Measurements from ENCODE around the gene VASH1.
"Not testable (repeated sequence)": the region's sequence is repeated elsewhere in the genome, so short reads cannot be mapped to it uniquely, and the experiment has no call there.

The VASH1 gene

GRCh38 chr14:76761136-76761959 is at the start of gene VASH1:
TSS of gene VASH1 (plus strand) at chr14:76761468. CDS start at chr14:76762822, 1,354 bp downstream.
- peak in 41 of 42 donors; percentile 36 to 91 (median 84) for DNase-seq
- intact Hi-C loops (cut with DNase I) = loop anchor here (5.0 kb wide), 1 partner anchor 51 kb away; the partner anchor contains the start of gene ANGEL1

- peak in 1 of 42 donors; percentile 42 for DNase-seq
- intact Hi-C loops (cut with DNase I) = no loop called here
These were observed 48.1 kb upstream of the VASH1 start for GRCh38 chr14:76713121-76713520.

- intact Hi-C loops (cut with DNase I) = no loop called here
These were observed 46.8 kb upstream of the VASH1 start for GRCh38 chr14:76714470-76714869.

DNA sequence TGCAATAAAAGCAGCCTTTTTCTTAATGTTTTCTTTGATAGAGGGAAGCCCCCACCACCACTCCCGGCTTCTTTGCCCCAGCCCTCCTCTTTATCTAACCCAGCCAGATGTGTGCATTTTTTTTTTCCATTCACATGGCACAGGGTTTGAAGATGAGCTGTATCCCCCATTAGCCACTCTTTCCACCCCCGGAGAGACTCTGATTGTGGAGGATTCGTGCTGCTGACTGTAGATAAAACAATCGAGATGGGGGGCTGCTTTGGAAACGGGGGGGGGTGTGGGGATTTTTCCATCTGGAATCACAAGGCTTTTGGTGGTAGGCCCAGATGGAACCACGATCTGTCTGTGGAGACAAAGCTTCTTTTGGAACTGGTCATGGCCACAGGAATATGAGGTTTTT is 46.2 kb upstream of the VASH1 start:
- intact Hi-C loops (cut with DNase I) = no loop called here
- no peak for DNase-seq

More at GRCh38 chr14:76714470-76714869, 46.8 kb upstream of the VASH1 start:
- peak in 1 of 42 donors; percentile 8 for DNase-seq

- intact Hi-C loops (cut with DNase I) = no loop called here
- peak in 1 of 42 donors; percentile 31 for DNase-seq
These were observed 45.7 kb upstream of the VASH1 start for GRCh38 chr14:76715511-76716081.

- DNase-seq = peak in 1 of 42 donors; percentile 12
- intact Hi-C loops (cut with DNase I) = no loop called here
These were observed 45.0 kb upstream of the VASH1 start for GRCh38 chr14:76716285-76716684.

DNA sequence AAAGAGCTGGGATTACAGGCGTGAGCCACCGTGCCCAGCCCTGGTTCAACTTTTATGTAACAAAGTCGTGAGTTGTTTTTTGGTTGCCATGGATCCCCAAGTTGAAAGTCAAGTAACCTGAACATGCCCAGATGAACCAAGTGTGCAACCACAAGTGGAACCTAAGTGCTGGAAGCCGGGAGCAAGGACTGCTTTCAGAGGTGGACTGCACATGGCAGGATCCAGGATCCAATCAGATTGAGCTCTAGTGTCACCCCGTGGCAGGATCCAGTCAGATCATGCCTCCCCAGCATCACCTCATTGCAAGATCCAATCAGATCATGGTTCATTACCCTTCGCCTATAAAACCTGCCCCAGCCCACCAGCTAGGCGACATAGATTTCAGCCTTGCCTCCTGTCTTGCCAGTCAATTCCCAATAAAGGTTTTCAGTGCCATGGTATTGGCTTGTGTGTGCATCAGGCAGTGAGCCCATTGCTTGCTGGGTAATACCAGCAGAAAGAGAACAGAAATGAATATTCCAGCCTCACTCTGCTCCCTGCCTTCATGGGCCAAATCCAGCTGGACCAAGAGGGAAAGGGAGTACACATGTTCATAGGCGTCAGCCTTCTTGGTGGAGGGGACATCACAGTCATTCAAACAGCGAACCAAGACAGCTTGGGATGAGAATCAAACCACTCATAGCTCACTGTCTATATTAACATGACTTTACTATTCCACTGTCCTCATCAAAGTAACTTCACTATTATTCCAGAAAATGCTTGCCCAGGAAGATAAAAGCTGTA is 43.6 kb upstream of the VASH1 start:
- no peak for DNase-seq
- intact Hi-C loops (cut with DNase I) = no loop called here

- no peak for DNase-seq
- intact Hi-C loops (cut with DNase I) = no loop called here
These were observed 42.8 kb upstream of the VASH1 start for GRCh38 chr14:76718306-76719040.

DNA sequence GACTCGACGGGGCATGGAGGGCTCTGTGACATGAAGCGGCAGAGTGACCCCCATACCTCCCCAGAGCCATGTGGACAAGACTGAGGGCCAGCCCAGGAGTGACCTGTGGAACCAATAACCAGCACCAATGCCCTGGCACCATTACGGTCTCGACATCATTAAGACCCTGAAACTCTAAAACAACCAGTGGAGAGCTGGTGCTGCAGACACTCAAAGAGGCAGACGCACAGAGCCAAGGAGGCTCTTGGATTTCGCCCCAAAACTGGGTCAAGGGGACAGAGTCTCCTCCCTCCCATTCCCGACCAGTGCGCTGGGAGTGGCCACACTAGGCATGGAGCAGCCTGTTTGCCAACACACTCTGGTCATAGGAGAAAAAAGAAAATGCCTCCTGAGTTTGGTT is 41.6 kb upstream of the VASH1 start:
- no peak for DNase-seq
- intact Hi-C loops (cut with DNase I) = no loop called here

- intact Hi-C loops (cut with DNase I) = no loop called here
- DNase-seq = peak in 25 of 42 donors; percentile 11 to 60 (median 35)
These were observed 40.9 kb upstream of the VASH1 start for GRCh38 chr14:76720382-76720813.

- intact Hi-C loops (cut with DNase I); DNase-seq: not testable (repeated sequence)
These were observed 39.8 kb upstream of the VASH1 start for GRCh38 chr14:76721506-76721905.

DNA sequence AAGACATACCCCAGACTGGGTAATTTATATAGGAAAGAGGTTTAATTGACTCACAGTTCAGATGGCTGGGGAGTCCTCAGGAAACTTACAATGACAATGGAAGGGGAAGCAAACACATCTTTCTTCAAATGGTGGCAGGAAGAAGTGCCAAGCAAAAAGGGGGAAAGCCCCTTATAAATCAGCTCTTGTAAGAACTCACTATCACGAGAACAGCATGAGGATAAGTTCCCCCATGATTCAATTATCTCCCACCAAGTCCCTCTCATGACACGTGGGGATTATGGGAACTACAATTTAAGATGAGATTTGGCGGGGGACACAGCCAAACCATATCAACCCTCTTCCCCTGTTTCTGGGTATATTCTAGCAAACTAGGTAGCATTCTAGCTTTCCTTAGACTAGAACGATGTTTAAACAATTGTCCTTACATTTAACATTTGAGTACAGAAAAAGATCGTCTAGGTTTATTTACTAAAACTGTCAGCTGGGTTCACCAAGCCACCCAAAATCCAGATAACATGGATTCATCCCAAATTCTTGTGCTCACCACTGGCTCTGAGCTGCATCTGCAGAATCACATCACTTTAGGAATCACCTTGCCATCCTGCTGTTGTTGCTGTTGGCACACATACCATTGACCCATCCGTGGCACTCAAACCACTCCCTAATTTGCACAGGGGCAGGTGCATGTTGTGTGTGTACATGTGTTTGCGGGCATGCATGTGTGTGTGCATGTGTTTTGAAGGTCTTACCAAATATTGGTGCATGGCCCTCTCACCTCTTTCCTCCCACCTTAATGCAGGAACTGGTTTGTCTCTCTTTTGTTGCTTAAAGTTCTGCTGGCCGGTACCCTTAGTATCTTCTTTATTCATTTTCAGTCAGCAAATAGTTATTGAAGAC is 36.4 kb upstream of the VASH1 start:
- no peak for DNase-seq
- intact Hi-C loops (cut with DNase I) = no loop called here

DNA sequence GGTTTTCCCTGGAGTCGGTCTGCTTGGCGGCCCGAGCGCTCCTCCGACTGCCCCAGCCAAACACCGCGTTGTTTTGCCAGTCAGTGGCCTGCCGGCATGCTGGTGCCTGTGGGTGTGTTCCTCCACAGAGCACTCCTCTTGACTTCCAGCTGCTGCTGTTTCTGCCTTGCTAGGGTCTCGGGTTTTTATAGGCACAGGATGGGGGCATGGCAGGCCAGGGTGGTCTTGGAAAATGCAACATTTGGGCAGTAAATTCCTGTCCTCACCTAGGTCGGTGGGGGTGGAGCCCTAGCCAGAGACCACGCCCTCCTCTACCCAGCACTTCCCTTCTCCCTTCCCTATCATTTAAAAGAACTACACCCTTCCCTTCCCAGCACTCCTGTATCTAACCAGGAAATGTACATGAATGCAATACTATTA is 34.7 kb upstream of the VASH1 start:
- intact Hi-C loops (cut with DNase I) = no loop called here
- no peak for DNase-seq

DNA sequence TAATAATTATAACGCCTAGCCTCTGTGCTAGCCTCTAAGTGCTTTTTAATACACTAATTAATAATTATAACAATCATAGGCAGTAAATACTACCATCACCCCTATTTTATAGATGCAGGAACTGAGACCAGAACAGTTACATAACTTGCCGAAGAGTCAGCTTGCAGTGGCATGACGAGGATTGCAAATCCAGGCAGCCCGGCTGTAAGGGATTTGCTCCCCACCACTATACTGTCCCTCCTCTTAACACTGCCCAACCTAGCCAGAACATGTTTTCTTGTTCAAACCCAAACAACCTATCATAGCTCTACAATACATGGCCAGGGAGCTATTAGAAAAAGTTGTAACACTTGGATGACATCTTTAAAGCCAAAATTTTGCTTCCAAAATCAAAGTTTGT is 33.9 kb upstream of the VASH1 start:
- DNase-seq = no peak
- intact Hi-C loops (cut with DNase I) = no loop called here

GRCh38 chr14:76727901-76728300 is 33.4 kb upstream of the VASH1 start:
- intact Hi-C loops (cut with DNase I) = no loop called here
- no peak for DNase-seq

- intact Hi-C loops (cut with DNase I) = no loop called here
- DNase-seq = no peak
These were observed 32.0 kb upstream of the VASH1 start for GRCh38 chr14:76729258-76729657.

GRCh38 chr14:76729953-76730505 is 31.2 kb upstream of the VASH1 start:
- intact Hi-C loops (cut with DNase I) = no loop called here

GRCh38 chr14:76734501-76734900 is 26.8 kb upstream of the VASH1 start:
- DNase-seq; intact Hi-C loops (cut with DNase I): not testable (repeated sequence)

More at GRCh38 chr14:76729953-76730505, 31.2 kb upstream of the VASH1 start:
- no peak for DNase-seq
